ENCODE measurements around the gene OR51I2.

Gene OR51I2

DNA sequence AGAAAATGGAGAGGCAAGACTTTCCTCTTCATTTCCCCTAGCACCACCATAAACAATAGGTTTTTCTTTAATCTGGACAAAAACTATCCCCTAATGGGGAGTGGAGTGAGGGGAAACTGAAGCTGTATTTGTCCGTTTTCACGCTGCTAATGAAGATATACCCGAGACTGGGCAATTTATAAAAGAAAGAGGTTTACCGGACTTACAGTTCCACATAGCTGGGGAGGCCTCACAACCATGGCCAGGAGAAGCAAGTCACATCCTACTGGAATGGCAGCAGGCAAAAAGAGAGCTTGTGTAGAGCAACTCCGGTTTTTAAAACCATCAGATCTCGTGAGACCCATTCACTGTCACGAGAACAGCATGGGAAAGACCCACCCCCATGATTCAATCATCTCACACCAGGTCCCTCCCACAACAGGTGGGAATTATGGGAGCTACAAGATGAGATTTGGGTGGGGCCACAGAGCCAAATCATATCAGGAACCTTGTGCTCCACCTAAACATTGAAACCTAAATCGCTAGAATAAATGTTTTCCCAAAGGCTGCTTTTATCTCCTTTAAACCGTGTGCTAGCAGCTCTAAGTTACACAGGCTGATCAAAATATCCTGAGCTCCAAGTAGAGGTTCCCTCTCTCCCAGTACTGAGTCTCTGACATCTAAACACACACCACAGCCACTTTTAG, 56.4 kb downstream of the OR51I2 start:
- no peak for DNase-seq (ENCODE audit: low read depth)
